K562 (cell line): ENCODE results near the gene ZFP69. TPM values are rescaled to one million over a fixed set of nuclear protein-coding genes. Genes with fewer than 3 reads are reported as not detected.

Experiments used
- ASH1L ChIP-seq: fragments of 450-650 bp; IDR thresholded peaks from 2 replicates; pipeline ENCODE4 v1.6.1; 2018; ENCODE audit warnings: borderline replicate concordance, mild to moderate bottlenecking, low read depth; ENCODE audit not compliant: partially characterized antibody
- ATF7 ChIP-seq: fragments of 450-650 bp; IDR thresholded peaks from 2 replicates; pipeline ENCODE4 v1.7.1; 2014; ENCODE audit warnings: mild to moderate bottlenecking, moderate library complexity
- CEBPB ChIP-seq: fragments of 450-650 bp; IDR thresholded peaks from 2 replicates; pipeline ENCODE4 v1.6.1; 2016; ENCODE audit warnings: missing genetic modification characterization, missing compliant biosample characterization
- CXXC5 ChIP-seq: fragments of 250-450 bp; sonication (Bioruptor Pico); IDR thresholded peaks from 2 replicates; pipeline ENCODE4 v1.8.0; 2022; ENCODE audit warnings: inconsistent platforms, mild to moderate bottlenecking, moderate library complexity
- E2F1 ChIP-seq: sonication (generic); formaldehyde crosslinking; IDR thresholded peaks from 2 replicates; pipeline ENCODE4 v1.8.1; 2023; ENCODE audit warnings: mild to moderate bottlenecking, missing genetic modification reagents, moderate library complexity
- FOXK2 ChIP-seq, 2 experiments: fragments of 450-650 bp; IDR thresholded peaks in 1 of 2; conservative IDR thresholded peaks in 1 of 2; 2 replicates each; pipeline ENCODE4 v1.6.1; 2016; ENCODE audit warnings: low read depth in 2 of 2, mild to moderate bottlenecking in 1 of 2
- HCFC1 ChIP-seq: IDR thresholded peaks from 2 replicates; pipeline ENCODE4 v1.6.1; 2012; ENCODE audit warnings: low read depth, low read length, improper control_type of control experiment
- ID3 ChIP-seq, 2 experiments: fragments of 250-450 bp in 1 of 2; fragments of 450-650 bp in 1 of 2; sonication (Bioruptor Pico) in 1 of 2; IDR thresholded peaks; 2 replicates each; pipeline versions ENCODE4 v1.6.1 to v1.8.0; 2016 to 2021; ENCODE audit warnings: mild to moderate bottlenecking in 2 of 2, moderate library complexity in 2 of 2, missing compliant biosample characterization in 1 of 2, missing genetic modification characterization in 1 of 2
- JUN ChIP-seq, 2 experiments: sonication (generic) in 1 of 2; formaldehyde crosslinking in 1 of 2; IDR thresholded peaks; 2 replicates each; pipeline versions ENCODE4 v1.6.1 to v1.8.0; 2012 to 2022; ENCODE audit warnings: borderline replicate concordance in 2 of 2, mild to moderate bottlenecking in 2 of 2, improper control_type of control experiment in 1 of 2, low read depth in 1 of 2, low read length in 1 of 2, missing genetic modification reagents in 1 of 2
- NBN ChIP-seq: fragments of 450-650 bp; IDR thresholded peaks from 2 replicates; pipeline ENCODE4 v1.6.1; 2016; ENCODE audit warnings: low read depth, mild to moderate bottlenecking
- SAP30 ChIP-seq: fragments of 200-600 bp; sonication (generic); IDR thresholded peaks from 2 replicates; pipeline ENCODE4 v1.6.1; 2012; ENCODE audit warnings: borderline replicate concordance, low read depth, mild to moderate bottlenecking, moderate library complexity, low read length, control low read depth, inconsistent platforms; ENCODE audit not compliant: insufficient read depth, poor library complexity, severe bottlenecking
- SETDB1 ChIP-seq: IDR thresholded peaks from one replicate; pipeline ENCODE4 v1.6.1; 2012; ENCODE audit warnings: low read length, control low read depth, inconsistent platforms
- SMARCE1 ChIP-seq: fragments of 450-650 bp; IDR thresholded peaks from 2 replicates; pipeline ENCODE4 v1.7.1; 2016; ENCODE audit warnings: mild to moderate bottlenecking
- ZBTB7A ChIP-seq: IDR thresholded peaks from 2 replicates; pipeline ENCODE4 v1.6.1; 2011; ENCODE audit warnings: low read depth, mild to moderate bottlenecking, low read length, moderate library complexity, borderline replicate concordance; ENCODE audit not compliant: control insufficient read depth
- ZFPM2 ChIP-seq: fragments of 250-450 bp; sonication (Bioruptor Pico); IDR thresholded peaks from 2 replicates; pipeline ENCODE4 v1.5.1; 2022; ENCODE audit warnings: mild to moderate bottlenecking
- ZNF395 ChIP-seq: fragments of 200-800 bp; sonication (Bioruptor generic); IDR thresholded peaks from 2 replicates; pipeline ENCODE4 v1.6.1; 2017; ENCODE audit warnings: missing genetic modification characterization, missing compliant biosample characterization
- polyA plus RNA-seq, 8 experiments: library from polyadenylated mRNA; depleted of rRNA in 4 of 8; stranded (reverse) in 5 of 8; unstranded in 3 of 8; fragments of >200 nt; fragmentation: Nextera tagmentation in 2 of 8; fragmentation: Illumina TruSeq in 1 of 8; extraction: Ambion mirVana in 2 of 8; extraction: Trizol in 1 of 8; gene quantifications; 2 replicates each; pipeline versions ENCODE4 v1.2.1 to v1.2.3, GENCODE V29; 2011 to 2014; ENCODE audit warnings: inconsistent platforms in 1 of 8, missing spikeins in 1 of 8
- total RNA-seq, 7 experiments: library from RNA; depleted of rRNA in 6 of 7; stranded (reverse); fragments of >200 nt in 6 of 7; fragmentation: Illumina TruSeq in 2 of 7; extraction: Trizol in 2 of 7; gene quantifications; 2 replicates each; pipeline versions ENCODE4 v1.2.1 to v1.2.3, GENCODE V29; 2011 to 2021; ENCODE audit warnings: low replicate concordance in 1 of 7
- TF ChIP-seq, protein P1 (sequence below): fragments of 450-650 bp; IDR thresholded peaks from 2 replicates; pipeline ENCODE4 v1.6.1; 2016; ENCODE audit warnings: antibody characterized with exemption
- TF ChIP-seq, protein P2 (sequence below), 2 experiments: fragments of 200-800 bp in 1 of 2; sonication (Bioruptor generic) in 1 of 2; sonication (generic) in 1 of 2; formaldehyde crosslinking in 1 of 2; IDR thresholded peaks in 1 of 2; conservative IDR thresholded peaks in 1 of 2; 2 replicates each; pipeline versions ENCODE4 v1.5.0 to v1.6.1; 2016 to 2020; ENCODE audit warnings: missing compliant biosample characterization in 1 of 2, missing genetic modification characterization in 1 of 2, missing genetic modification reagents in 1 of 2

Gene ZFP69
- total and polyA plus RNA-seq, 9 of the 15 experiments (the other 6 are each of a cell fraction or from before 2014, with no cell fraction given) = 2.0 to 8.4 (median 5.7) TPM

DNA sequence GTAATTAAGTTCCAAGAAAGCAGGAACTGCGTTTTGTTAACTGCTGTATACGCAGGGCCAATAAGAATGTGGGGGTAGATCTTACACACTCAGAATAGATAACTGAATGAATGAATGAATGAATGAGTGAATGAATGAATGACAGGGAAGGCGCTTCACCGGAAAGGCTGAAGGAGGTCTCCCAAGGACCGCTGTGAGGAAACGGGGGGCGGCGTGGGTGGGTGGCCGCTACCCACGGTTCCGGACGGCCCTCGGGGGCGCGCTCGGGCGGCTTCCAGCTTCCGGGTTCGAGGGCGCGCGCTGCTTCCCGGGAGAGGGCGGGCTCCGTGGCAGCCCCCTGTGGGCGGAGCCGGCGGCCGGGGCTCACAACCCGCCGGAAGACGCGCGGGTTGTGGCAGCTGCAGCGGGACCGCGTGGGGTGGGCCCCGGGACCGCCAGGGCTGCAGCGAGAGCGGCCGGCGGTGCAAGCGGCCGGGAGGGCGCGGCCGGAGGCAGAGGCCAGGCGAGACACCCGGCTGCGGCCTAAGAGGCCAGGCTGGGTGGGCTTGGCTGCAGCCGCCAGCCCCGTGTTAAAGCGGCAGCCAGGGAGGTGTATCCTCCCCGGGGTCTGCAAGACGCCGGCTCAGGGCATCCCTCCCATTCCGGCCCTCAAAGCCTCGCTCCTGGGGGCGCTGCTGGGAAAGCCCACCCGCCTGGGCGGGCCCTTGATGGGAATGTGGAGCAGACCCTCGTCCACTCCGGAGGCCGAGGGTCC, at the start of gene ZFP69 (continued):
- TF ChIP-seq, protein P1, sequence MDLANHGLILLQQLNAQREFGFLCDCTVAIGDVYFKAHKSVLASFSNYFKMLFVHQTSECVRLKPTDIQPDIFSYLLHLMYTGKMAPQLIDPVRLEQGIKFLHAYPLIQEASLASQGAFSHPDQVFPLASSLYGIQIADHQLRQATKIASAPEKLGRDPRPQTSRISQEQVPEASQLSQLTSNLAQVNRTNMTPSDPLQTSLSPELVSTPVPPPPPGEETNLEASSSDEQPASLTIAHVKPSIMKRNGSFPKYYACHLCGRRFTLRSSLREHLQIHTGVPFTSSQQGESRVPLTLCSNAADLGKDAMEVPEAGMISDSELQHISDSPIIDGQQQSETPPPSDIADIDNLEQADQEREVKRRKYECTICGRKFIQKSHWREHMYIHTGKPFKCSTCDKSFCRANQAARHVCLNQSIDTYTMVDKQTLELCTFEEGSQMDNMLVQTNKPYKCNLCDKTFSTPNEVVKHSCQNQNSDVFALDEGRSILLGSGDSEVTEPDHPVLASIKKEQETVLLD = 0 out of 2 replicates have a peak, but pooled peaks have one; percentile 5
- TF ChIP-seq SETDB1 (no peak), FOXK2 (conservative IDR thresholded peaks at IDR 0.05 in 1 of 2, IDR thresholded peaks at IDR 0.05 in 1 of 2; ENCODE audit: low read depth in 2 of 2) (0 out of 4 replicates have a peak, but pooled peaks of 1 of the 2 experiments have one; percentile 19), ATF7 (peak; percentile 59), ZBTB7A (peak; percentile 54), SMARCE1 (no peak), ASH1L (peak; percentile 39), SAP30 (peak; percentile 66), CXXC5 (CRISPR knock-in tag) (peak; percentile 75), HCFC1 (0 out of 2 replicates have a peak, but pooled peaks have one; percentile 27), E2F1 (peak; percentile 93; the same call in 1 of the 2 replicates), NBN (peak; percentile 58; the same call in 1 of the 2 replicates), ZFPM2 (0 out of 2 replicates have a peak, but pooled peaks have one; percentile 63), JUN (IDR thresholded peaks at IDR 0.05; ENCODE audit: borderline replicate concordance, low read depth, low read length) (no peak), JUN (CRISPR knock-in tag; IDR thresholded peaks at IDR 0.05; ENCODE audit: borderline replicate concordance) (0 out of 2 replicates have a peak, but pooled peaks have one; percentile 29), ID3 (CRISPR knock-in tag; IDR thresholded peaks at IDR 0.05) (no peak), ID3 (tag; IDR thresholded peaks at IDR 0.05) (peak; percentile 86), ZNF395 (no peak), CEBPB (tag) (no peak)
- TF ChIP-seq, protein P2, sequence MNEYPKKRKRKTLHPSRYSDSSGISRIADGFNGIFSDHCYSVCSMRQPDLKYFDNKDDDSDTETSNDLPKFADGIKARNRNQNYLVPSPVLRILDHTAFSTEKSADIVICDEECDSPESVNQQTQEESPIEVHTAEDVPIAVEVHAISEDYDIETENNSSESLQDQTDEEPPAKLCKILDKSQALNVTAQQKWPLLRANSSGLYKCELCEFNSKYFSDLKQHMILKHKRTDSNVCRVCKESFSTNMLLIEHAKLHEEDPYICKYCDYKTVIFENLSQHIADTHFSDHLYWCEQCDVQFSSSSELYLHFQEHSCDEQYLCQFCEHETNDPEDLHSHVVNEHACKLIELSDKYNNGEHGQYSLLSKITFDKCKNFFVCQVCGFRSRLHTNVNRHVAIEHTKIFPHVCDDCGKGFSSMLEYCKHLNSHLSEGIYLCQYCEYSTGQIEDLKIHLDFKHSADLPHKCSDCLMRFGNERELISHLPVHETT (CRISPR knock-in tag; conservative IDR thresholded peaks at IDR 0.05 in 1 of 2, IDR thresholded peaks at IDR 0.05 in 1 of 2) = no peak
